Hepatic stellate cell (primary cell): ENCODE measurements around the gene APOH.
A peak's percentile ranks its signal among the peaks of the same experiment; 100 is the strongest.
"Not testable (repeated sequence)": the region's sequence is repeated elsewhere in the genome, so short reads cannot be mapped to it uniquely, and the experiment has no call there.

Experiments used
- DNase-seq: peaks from one replicate; pipeline ENCODE4 v3.0.0; 2011; ENCODE audit warnings: low spot score

APOH gene, protein sequence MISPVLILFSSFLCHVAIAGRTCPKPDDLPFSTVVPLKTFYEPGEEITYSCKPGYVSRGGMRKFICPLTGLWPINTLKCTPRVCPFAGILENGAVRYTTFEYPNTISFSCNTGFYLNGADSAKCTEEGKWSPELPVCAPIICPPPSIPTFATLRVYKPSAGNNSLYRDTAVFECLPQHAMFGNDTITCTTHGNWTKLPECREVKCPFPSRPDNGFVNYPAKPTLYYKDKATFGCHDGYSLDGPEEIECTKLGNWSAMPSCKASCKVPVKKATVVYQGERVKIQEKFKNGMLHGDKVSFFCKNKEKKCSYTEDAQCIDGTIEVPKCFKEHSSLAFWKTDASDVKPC

DNA sequence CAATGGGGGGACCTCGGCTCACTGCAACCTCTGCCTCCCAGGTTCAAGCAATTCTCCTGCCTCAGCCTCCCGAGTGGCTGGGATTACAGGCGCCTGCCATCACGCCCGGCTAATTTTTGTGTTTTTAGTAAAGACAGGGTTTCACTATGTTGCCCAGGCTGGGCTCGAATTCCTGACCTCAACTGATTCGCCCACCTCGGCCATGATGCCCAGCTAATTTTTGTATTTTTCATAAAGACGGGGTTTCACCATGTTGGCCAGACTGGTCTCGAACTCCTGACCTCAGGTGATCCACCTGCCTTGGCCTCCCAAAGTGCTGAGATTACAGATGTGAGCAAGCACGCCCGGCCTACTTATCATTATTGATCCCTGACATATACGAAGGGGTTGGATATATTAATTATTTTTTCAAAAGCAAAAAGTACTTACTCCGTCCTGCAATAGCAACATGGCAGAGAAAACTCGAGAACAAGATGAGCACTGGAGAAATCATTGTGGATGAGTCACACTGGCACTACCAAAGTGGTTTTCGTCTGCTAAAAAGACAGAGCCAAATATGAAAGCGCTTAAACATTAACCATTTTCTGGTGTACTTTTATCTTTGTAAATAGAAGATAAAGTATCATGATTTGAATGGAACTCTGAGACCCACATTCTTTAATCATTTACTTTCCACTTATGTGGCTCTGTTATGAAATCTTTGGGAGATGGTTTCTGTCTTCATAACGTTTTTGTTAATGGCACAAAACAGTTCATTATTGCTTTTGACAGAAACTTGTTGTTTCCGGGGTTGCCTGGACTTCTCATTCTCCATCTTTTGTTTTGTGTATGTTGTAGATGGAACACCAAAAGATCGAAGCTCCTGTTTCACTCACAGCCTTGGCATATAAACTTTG, at the start of gene APOH:
Gene APOH, minus strand, starts transcription at position 529 of the 896 bp plus-strand sequence. Its CDS starts 36 bp downstream, at position 493.
- no peak for DNase-seq

DNA sequence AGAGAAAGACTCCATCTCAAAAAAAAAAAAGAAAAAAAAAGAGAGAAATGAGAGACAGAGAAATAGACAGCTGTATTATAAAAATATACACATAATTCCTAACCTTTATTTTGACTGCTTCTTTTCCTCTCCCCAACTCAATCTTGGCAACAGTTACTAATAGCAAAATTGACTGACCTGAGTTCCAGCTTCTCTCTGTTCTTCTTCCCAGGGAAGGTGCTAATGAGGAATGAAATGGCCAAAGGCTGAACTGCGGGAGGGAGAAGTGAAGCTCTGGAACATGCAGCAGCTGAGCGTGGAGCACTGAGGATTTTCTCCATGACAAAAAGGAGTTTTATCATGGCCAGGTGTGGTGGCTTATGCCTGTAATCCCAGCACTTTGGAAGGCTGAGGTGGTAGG, 48.0 kb upstream of the APOH start:
- DNase-seq, result no peak

DNA sequence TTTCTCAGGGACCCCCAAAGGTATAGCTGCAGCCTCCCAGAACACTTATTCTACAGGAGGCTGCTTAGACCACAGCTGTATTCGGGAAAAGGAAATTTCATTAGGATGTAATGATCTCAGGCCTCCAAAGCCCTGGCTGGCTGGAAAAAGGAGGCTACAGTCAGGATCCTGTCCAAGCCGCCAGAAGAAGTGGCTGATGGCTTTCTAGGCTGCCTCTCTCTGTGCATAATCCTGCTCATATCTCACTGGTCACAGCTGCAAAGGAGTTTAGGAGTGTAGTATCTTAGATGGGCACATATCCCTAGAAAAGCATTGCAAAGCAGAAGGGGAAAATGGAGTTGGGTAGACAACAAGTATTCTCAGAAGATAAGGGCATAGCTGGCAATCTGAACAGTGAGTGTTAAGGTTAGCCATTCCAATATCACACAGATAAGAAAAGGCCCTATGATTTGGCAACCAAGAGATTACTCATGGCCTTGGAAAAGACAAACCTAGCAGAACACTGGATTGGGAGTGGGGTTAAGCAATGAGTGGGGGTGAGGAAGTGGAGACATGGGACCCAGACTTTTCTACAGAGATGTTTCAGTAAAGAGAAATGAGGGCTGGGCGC, 47.2 kb upstream of the APOH start:
- no peak for DNase-seq

- DNase-seq, result peak; percentile 81
Measured at GRCh38 chr17:66275651-66276050, 46.4 kb upstream of the APOH start.

GRCh38 chr17:66273586-66273848, 44.3 kb upstream of the APOH start:
- no peak for DNase-seq

- peak; percentile 71 for DNase-seq
Measured at GRCh38 chr17:66272811-66273585, 43.8 kb upstream of the APOH start.

DNA sequence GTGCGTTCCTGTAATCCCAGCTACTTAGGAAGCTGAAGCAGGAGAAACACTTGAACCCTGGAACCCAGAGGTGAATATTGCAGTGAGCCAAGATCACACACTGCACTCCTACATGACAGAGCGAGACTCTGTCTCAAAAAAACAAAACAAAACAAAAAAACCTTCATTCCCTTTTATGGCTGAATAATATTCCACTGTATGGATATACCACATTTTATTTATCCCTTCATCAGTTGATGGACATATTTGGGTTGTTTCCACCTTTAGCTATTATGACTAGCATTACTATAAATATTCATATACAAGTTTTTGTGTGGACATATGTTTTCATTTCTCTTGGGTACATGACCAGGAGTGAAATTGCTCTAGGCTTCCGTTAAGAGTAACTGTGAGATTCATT, 42.3 kb upstream of the APOH start:
- no peak for DNase-seq

DNA sequence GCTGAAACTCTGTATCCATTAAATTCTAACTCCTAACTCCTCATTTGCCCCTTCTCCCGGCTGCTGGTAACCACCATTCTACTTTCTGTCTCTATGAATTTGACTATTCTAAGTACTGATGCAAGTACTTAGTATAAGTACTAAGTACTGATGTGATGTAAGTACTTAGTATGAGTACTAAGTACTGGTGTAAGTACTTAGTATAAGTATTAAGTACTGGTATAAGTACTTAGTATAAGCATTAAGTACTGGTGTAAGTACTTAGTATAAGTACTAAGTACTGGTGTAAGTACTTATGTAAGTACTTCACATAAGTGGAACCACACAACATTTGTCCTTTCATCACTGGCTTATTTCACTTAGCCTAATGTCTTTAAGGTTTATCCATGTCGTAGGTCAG, 40.9 kb upstream of the APOH start:
- DNase-seq, result no peak

- DNase-seq, result peak; percentile 49
Measured at GRCh38 chr17:66268247-66268927, 39.2 kb upstream of the APOH start.

- no peak for DNase-seq
Measured at GRCh38 chr17:66264696-66265095, 35.5 kb upstream of the APOH start.

- no peak for DNase-seq
Measured at GRCh38 chr17:66262767-66263166, 33.6 kb upstream of the APOH start.

- DNase-seq, result no peak
Measured at GRCh38 chr17:66260688-66261087, 31.5 kb upstream of the APOH start.

- no peak for DNase-seq
Measured at GRCh38 chr17:66260275-66260674, 31.1 kb upstream of the APOH start.

GRCh38 chr17:66255527-66255971, 26.3 kb upstream of the APOH start:
- DNase-seq, result no peak

DNA sequence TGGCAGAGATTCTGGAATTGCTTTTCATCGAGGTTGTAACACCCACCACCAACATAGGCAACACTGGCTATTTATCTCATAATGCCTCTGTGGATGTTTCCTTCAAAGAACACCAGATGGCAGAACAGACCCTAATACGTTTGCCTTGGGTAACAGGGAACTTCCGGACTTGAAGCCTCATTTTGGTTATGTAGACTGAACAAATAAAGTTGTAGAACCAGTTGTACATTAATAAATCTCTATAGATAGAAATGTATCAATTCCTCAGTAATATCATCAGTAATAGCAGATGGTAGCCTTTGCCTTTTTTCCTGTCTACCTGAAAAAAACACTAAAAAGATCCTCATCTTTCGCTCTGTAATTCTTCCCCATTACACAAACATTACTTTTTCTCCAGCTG, 25.9 kb upstream of the APOH start:
- DNase-seq, result peak; percentile 44

DNA sequence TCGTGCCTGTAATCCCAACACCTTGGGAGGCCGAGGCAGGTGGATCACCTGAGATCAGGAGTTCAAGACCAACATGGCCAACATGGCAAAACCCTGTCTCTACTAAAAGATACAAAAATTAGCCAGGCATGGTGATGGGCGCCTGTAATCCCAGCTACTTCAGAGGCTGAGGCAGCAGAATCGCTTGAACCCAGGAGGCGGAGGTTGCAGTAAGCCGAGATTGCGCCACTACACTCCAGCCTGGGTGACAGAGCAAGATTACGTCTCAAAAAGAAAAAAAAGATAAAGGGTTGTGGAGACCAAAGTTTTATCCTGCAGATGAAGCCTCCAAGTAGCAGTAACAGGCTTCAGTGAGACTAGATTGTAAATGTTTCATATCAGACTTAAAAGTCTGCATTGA, 24.2 kb upstream of the APOH start:
- not testable (repeated sequence) for DNase-seq

DNA sequence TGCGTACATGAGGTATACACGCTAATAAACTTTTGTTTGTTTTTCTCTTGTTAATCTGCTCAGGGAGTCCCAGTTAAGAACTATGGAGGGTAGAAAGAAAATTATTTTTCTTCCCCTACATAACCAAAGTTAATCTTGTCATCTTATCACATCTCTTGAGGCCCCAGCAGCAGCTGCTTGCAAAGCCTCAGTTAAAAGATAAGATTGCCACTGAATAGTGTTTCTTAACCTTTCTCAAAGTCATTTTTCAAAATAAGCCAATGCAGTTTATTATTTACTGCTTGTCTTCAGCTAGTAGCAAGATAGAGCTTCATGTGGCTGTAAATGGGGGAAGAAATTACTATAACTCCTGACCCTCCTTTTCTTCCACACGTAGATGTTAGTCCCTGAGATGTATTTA, 21.5 kb upstream of the APOH start:
- DNase-seq, result no peak

DNA sequence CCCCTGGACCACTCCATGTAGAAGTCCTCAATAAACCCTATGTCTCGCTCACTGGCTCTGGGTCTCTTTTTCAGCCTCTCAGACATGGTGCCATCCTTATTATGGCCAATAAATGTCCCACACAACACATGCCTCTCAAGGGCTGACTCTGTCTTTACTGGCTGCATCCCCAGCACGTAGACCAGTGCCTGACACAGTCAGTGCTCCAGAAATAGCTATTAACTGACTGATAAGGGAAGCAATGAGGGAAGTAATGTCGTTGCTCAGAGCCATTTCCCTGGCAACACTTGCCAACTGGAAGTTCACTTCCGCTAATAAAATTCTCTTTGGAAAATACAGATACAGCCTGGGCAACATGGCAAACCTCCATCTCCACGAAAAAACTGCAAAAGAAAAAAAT, 19.1 kb upstream of the APOH start:
- no peak for DNase-seq

- no peak for DNase-seq
Measured at GRCh38 chr17:66241839-66242238, 12.6 kb upstream of the APOH start.

DNA sequence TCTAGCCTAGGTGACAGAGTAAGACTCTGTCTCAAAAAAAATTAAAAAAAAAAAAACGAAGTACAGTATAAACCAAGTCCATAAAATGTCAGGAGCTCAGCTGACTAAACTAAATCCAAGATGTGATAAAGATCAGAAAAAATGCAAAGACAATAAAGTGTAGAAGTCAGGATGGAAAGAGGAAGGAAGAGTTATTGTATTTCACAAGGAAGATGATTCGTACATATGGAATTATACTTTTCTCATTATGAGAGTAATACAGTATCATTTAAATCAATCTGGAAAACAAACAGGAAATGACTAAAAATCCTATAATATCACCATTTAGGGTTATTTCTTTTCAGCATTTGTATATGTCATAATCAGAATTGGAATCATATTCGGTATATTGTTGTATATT, 11.4 kb upstream of the APOH start:
- no peak for DNase-seq

DNA sequence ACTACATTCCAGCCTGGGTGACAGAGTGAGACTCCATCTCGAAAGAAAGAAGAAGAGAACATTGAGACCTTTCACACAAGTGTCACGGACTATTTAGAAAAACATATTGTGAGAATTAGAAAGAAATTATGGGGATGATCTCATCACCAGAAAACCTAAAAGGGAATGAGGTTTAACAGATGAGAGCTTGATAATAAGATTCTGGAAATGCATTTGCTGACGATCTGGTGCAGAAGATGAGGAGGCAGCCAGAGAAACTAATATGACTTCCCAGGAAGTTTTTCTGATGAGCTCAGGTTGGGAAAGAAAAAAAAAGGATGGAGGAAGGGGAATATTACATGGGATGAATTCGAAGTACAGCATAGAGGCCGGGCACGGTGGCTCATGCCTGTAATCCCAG, 10.8 kb upstream of the APOH start:
- DNase-seq, result no peak
